Liver (tissue), 9 donors: ENCODE data around the gene CETN3. TPM values are rescaled to one million over a fixed set of nuclear protein-coding genes. Genes with fewer than 3 reads are reported as not detected.

Experiments used
- DNase-seq: peaks from one replicate; pipeline ENCODE4 v3.0.0-alpha.2; 2017; ENCODE audit warnings: low spot score
- H3K27ac ChIP-seq, 2 donors: one replicate each; pipeline ENCODE4 v1.7.0; 2013; ENCODE audit warnings: inconsistent platforms in 2 of 2, low read length in 2 of 2, control low read depth in 1 of 2, low read depth in 1 of 2, mild to moderate bottlenecking in 1 of 2
- H3K27me3 ChIP-seq, 4 donors: one replicate each; pipeline versions ENCODE4 v1.6.1 to v1.7.0; 2013; ENCODE audit warnings: low read length in 3 of 4, inconsistent platforms in 1 of 4, mild to moderate bottlenecking in 1 of 4, moderate library complexity in 1 of 4; ENCODE audit not compliant: control insufficient read depth in 4 of 4, insufficient read depth in 4 of 4
- H3K36me3 ChIP-seq, 4 donors: one replicate each; pipeline versions ENCODE4 v1.6.1 to v1.7.0; 2013; ENCODE audit warnings: low read length in 3 of 4, mild to moderate bottlenecking in 3 of 4, low read depth in 1 of 4, moderate library complexity in 1 of 4; ENCODE audit not compliant: control insufficient read depth in 4 of 4, insufficient read depth in 3 of 4
- H3K4me1 ChIP-seq, 4 donors: one replicate each; pipeline versions ENCODE4 v1.6.1 to v1.7.0; 2013; ENCODE audit warnings: low read length in 3 of 4, mild to moderate bottlenecking in 3 of 4, moderate library complexity in 1 of 4; ENCODE audit not compliant: control insufficient read depth in 4 of 4, insufficient read depth in 4 of 4
- H3K4me3 ChIP-seq, 3 donors: one replicate each; pipeline versions ENCODE4 v1.6.1 to v1.7.0; 2013; ENCODE audit warnings: low read length in 3 of 3, control low read depth in 1 of 3, low read depth in 1 of 3, mild to moderate bottlenecking in 1 of 3
- H3K9ac ChIP-seq, 2 donors: one replicate each; pipeline ENCODE4 v1.7.0; 2013; ENCODE audit warnings: low read length in 2 of 2, mild to moderate bottlenecking in 2 of 2, moderate library complexity in 2 of 2, control low read depth in 1 of 2, low read depth in 1 of 2
- H3K9me3 ChIP-seq, 4 donors: one replicate each; pipeline versions ENCODE4 v1.6.1 to v1.7.0; 2013; ENCODE audit warnings: low read length in 3 of 4; ENCODE audit not compliant: control insufficient read depth in 4 of 4
- ATF3 ChIP-seq: IDR thresholded peaks from 2 replicates; pipeline ENCODE4 v1.6.1; 2016; ENCODE audit warnings: antibody characterized with exemption
- CTCF ChIP-seq: fragments of 150-350 bp; IDR thresholded peaks from 2 replicates; pipeline ENCODE4 v1.5.1; 2017; ENCODE audit warnings: improper control_type of control experiment, low read depth, low read length; ENCODE audit not compliant: missing input control
- EGR1 ChIP-seq, 2 donors: IDR thresholded peaks; 2 replicates each; pipeline ENCODE4 v1.6.1; 2016 to 2018; ENCODE audit warnings: antibody characterized with exemption in 2 of 2, low read depth in 2 of 2
- FOXA1 ChIP-seq: IDR thresholded peaks from 2 replicates; pipeline ENCODE4 v1.6.1; 2016; ENCODE audit warnings: antibody characterized with exemption
- FOXA2 ChIP-seq: IDR thresholded peaks from 2 replicates; pipeline ENCODE4 v1.6.1; 2016; ENCODE audit warnings: antibody characterized with exemption
- GABPA ChIP-seq, 2 donors: IDR thresholded peaks in 1 of 2; conservative IDR thresholded peaks in 1 of 2; 2 replicates each; pipeline ENCODE4 v1.6.1; 2016; ENCODE audit warnings: antibody characterized with exemption in 2 of 2, mild to moderate bottlenecking in 1 of 2, moderate library complexity in 1 of 2
- HNF4A ChIP-seq, 2 donors: conservative IDR thresholded peaks; 2 replicates each; pipeline ENCODE4 v1.6.1; 2016; ENCODE audit warnings: antibody characterized with exemption in 2 of 2, mild to moderate bottlenecking in 2 of 2
- HNF4G ChIP-seq: IDR thresholded peaks from 2 replicates; pipeline ENCODE4 v1.6.1; 2016; ENCODE audit warnings: antibody characterized with exemption
- JUND ChIP-seq, 2 donors: IDR thresholded peaks; 2 replicates each; pipeline ENCODE4 v1.6.1; 2016; ENCODE audit warnings: antibody characterized with exemption in 2 of 2
- MAX ChIP-seq: IDR thresholded peaks from 2 replicates; pipeline ENCODE4 v1.6.1; 2016; ENCODE audit warnings: antibody characterized with exemption
- NR2F2 ChIP-seq: IDR thresholded peaks from 2 replicates; pipeline ENCODE4 v1.6.1; 2016; ENCODE audit warnings: antibody characterized with exemption
- RAD21 ChIP-seq, 2 donors: IDR thresholded peaks; 2 replicates each; pipeline ENCODE4 v1.6.1; 2016; ENCODE audit warnings: antibody characterized with exemption in 2 of 2, mild to moderate bottlenecking in 2 of 2
- RXRA ChIP-seq, 2 donors: IDR thresholded peaks; 2 replicates each; pipeline ENCODE4 v1.6.1; 2017 to 2018; ENCODE audit warnings: antibody characterized with exemption in 2 of 2, mild to moderate bottlenecking in 1 of 2
- SP1 ChIP-seq: IDR thresholded peaks from 2 replicates; pipeline ENCODE4 v1.6.1; 2018; ENCODE audit warnings: antibody characterized with exemption, mild to moderate bottlenecking
- TAF1 ChIP-seq: conservative IDR thresholded peaks from 2 replicates; pipeline ENCODE4 v1.6.1; 2016; ENCODE audit warnings: antibody characterized with exemption, mild to moderate bottlenecking
- YY1 ChIP-seq: IDR thresholded peaks from 2 replicates; pipeline ENCODE4 v1.6.1; 2016; ENCODE audit warnings: antibody characterized with exemption, mild to moderate bottlenecking
- WGBS: extraction: QIAGEN DNeasy Blood & Tissue Kit; methylation state at CpG from one replicate; pipeline ENCODE4 v1.1.7; 2013; 5-methylcytosine and 5-hydroxymethylcytosine counted together
- polyA plus RNA-seq, 2 donors: library from polyadenylated mRNA; stranded (reverse) in 1 of 2; unstranded in 1 of 2; fragments of 200-250 nt in 1 of 2; fragments of >200 nt in 1 of 2; fragmentation: Nextera tagmentation in 1 of 2; extraction: Ambion mirVana in 1 of 2; gene quantifications; one replicate each; pipeline versions ENCODE4 v1.2.1 to v1.2.3, GENCODE V29; 2013 to 2015
- total RNA-seq, 2 donors: library from RNA; depleted of rRNA; stranded (reverse); fragments of >200 nt; gene quantifications; one replicate each; pipeline ENCODE4 v1.2.3, GENCODE V29; 2014
- TF ChIP-seq, protein P1 (sequence below): IDR thresholded peaks from 2 replicates; pipeline ENCODE4 v1.6.1; 2016; ENCODE audit warnings: antibody characterized with exemption
- TF ChIP-seq, protein P2 (sequence below): IDR thresholded peaks from 2 replicates; pipeline ENCODE4 v1.6.1; 2016; ENCODE audit warnings: antibody characterized with exemption, mild to moderate bottlenecking
- donor health status: healthy.
- donor health status: healthy.
- donor health status: healthy.
- donor health status: healthy.
- donor health status: healthy.

CETN3 gene
- total and polyA plus RNA-seq, 4 donors, result 2.8 to 9.4 (median 6.9) TPM

GRCh38 chr5:90351101-90351500 lies 58.5 kb downstream of the CETN3 start:
- Histone ChIP-seq H3K36me3 (no peaks in the 10 kb centered on the region), H3K9ac (no peak overlapping the region), H3K27me3 (no peaks in the 10 kb centered on the region), H3K4me3 (no peak overlapping the region), H3K4me1 (no peaks in the 10 kb centered on the region), H3K9me3 (no peaks in the 10 kb centered on the region), H3K27ac (no peak overlapping the region)
- DNase-seq, result no peak
- TF ChIP-seq FOXA2 (no peak), NR2F2 (no peak), RAD21 (IDR thresholded peaks at IDR 0.05) (no peak)
- whole genome bisulfite sequencing, result 73% methylated on average over 3 of the region's 3 CpGs

GRCh38 chr5:90347462-90347861 lies 62.1 kb downstream of the CETN3 start:
- Histone ChIP-seq H3K4me1 (no peaks in the 10 kb centered on the region), H3K4me3 (no peak overlapping the region), H3K27me3 (no peaks in the 10 kb centered on the region), H3K27ac (no peak overlapping the region), H3K9me3 (no peaks in the 10 kb centered on the region), H3K36me3 (no peaks in the 10 kb centered on the region), H3K9ac (no peak overlapping the region)
- no peak for TF ChIP-seq HNF4A (conservative IDR thresholded peaks at IDR 0.05)
- TF ChIP-seq NR2F2, result no peak
- no peak for TF ChIP-seq ATF3
- TF ChIP-seq, protein P1, sequence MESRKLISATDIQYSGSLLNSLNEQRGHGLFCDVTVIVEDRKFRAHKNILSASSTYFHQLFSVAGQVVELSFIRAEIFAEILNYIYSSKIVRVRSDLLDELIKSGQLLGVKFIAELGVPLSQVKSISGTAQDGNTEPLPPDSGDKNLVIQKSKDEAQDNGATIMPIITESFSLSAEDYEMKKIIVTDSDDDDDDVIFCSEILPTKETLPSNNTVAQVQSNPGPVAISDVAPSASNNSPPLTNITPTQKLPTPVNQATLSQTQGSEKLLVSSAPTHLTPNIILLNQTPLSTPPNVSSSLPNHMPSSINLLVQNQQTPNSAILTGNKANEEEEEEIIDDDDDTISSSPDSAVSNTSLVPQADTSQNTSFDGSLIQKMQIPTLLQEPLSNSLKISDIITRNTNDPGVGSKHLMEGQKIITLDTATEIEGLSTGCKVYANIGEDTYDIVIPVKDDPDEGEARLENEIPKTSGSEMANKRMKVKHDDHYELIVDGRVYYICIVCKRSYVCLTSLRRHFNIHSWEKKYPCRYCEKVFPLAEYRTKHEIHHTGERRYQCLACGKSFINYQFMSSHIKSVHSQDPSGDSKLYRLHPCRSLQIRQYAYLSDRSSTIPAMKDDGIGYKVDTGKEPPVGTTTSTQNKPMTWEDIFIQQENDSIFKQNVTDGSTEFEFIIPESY, result no peak
- TF ChIP-seq YY1, result no peak
- no peak for TF ChIP-seq EGR1 (IDR thresholded peaks at IDR 0.05; ENCODE audit: low read depth in 2 of 2)
- TF ChIP-seq, protein P2, sequence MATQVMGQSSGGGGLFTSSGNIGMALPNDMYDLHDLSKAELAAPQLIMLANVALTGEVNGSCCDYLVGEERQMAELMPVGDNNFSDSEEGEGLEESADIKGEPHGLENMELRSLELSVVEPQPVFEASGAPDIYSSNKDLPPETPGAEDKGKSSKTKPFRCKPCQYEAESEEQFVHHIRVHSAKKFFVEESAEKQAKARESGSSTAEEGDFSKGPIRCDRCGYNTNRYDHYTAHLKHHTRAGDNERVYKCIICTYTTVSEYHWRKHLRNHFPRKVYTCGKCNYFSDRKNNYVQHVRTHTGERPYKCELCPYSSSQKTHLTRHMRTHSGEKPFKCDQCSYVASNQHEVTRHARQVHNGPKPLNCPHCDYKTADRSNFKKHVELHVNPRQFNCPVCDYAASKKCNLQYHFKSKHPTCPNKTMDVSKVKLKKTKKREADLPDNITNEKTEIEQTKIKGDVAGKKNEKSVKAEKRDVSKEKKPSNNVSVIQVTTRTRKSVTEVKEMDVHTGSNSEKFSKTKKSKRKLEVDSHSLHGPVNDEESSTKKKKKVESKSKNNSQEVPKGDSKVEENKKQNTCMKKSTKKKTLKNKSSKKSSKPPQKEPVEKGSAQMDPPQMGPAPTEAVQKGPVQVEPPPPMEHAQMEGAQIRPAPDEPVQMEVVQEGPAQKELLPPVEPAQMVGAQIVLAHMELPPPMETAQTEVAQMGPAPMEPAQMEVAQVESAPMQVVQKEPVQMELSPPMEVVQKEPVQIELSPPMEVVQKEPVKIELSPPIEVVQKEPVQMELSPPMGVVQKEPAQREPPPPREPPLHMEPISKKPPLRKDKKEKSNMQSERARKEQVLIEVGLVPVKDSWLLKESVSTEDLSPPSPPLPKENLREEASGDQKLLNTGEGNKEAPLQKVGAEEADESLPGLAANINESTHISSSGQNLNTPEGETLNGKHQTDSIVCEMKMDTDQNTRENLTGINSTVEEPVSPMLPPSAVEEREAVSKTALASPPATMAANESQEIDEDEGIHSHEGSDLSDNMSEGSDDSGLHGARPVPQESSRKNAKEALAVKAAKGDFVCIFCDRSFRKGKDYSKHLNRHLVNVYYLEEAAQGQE, result no peak
- no peak for TF ChIP-seq FOXA2
- TF ChIP-seq JUND (IDR thresholded peaks at IDR 0.05), result no peak
- no peak for TF ChIP-seq MAX
- TF ChIP-seq GABPA (IDR thresholded peaks at IDR 0.05 in 1 of 2, conservative IDR thresholded peaks at IDR 0.05 in 1 of 2), result no peak
- no peak for TF ChIP-seq HNF4G
- TF ChIP-seq RXRA (IDR thresholded peaks at IDR 0.05), result no peak
- TF ChIP-seq FOXA1, result no peak
- no peak for TF ChIP-seq CTCF
- TF ChIP-seq SP1, result no peak
- TF ChIP-seq RAD21 (IDR thresholded peaks at IDR 0.05), result no peak
- TF ChIP-seq TAF1, result no peak
- DNase-seq, result no peak
